ENCODE results near the gene CLCF1. TPM values are rescaled to one million over a fixed set of nuclear protein-coding genes. Genes with fewer than 3 reads are reported as not detected.
A peak's percentile ranks its signal among the peaks of the same experiment; 100 is the strongest.

CLCF1 gene
- total RNA-seq, 1 donor from 2014 or later: 0.68 TPM

- peak within 1 kb of the TSS; percentile 27 for H3K27ac Mint-ChIP-seq (ENCODE audit: unreplicated experiment)
- H3K4me3 Mint-ChIP-seq: peak within 1 kb of the TSS; percentile 91
- peak; percentile 75 for TF ChIP-seq CTCF (conservative IDR thresholded peaks at IDR 0.05)
These were observed 28.2 kb upstream of the CLCF1 start, which contains the start of gene PPP1CA for GRCh38 chr11:67401495-67402191. TSS of gene PPP1CA (minus strand) at chr11:67401858. CDS start at chr11:67401782, 76 bp downstream.

GRCh38 chr11:67400942-67401494, 27.6 kb upstream of the CLCF1 start:
- no peaks in the 10 kb centered on the region for H3K9me3 Mint-ChIP-seq
- H3K27ac Mint-ChIP-seq (ENCODE audit: unreplicated experiment): no peak overlapping the region
- H3K4me3 Mint-ChIP-seq: peak overlapping the region; percentile 91
- H3K27me3 Mint-ChIP-seq (ENCODE audit: low read depth): no peaks in the 10 kb centered on the region
- no peaks in the 10 kb centered on the region for H3K36me3 Mint-ChIP-seq (ENCODE audit: low read depth)
- TF ChIP-seq CTCF (conservative IDR thresholded peaks at IDR 0.05): no peak
- no peak for DNase-seq (ENCODE audit: low read depth, low spot score)
- H3K4me1 Mint-ChIP-seq: peaks cover 20% of the 10 kb centered on the region

More at GRCh38 chr11:67401495-67402191, 28.2 kb upstream of the CLCF1 start, which contains the start of gene PPP1CA:
- peaks cover 20% of the 10 kb centered on the region for H3K4me1 Mint-ChIP-seq
- no peaks in the 10 kb centered on the region for H3K27me3 Mint-ChIP-seq (ENCODE audit: low read depth)
- H3K36me3 Mint-ChIP-seq (ENCODE audit: low read depth): no peaks in the 10 kb centered on the region
- no peaks in the 10 kb centered on the region for H3K9me3 Mint-ChIP-seq
- DNase-seq (ENCODE audit: low read depth, low spot score): peak; percentile 83

GRCh38 chr11:67400251-67400941, 27.0 kb upstream of the CLCF1 start:
- peak overlapping the region; percentile 91 for H3K4me3 Mint-ChIP-seq
- no peak for DNase-seq (ENCODE audit: low read depth, low spot score)
- no peaks in the 10 kb centered on the region for H3K36me3 Mint-ChIP-seq (ENCODE audit: low read depth)
- no peaks in the 10 kb centered on the region for H3K27me3 Mint-ChIP-seq (ENCODE audit: low read depth)
- peaks cover 20% of the 10 kb centered on the region for H3K4me1 Mint-ChIP-seq
- H3K27ac Mint-ChIP-seq (ENCODE audit: unreplicated experiment): peak overlapping the region; percentile 43
- no peak for TF ChIP-seq CTCF (conservative IDR thresholded peaks at IDR 0.05)
- no peaks in the 10 kb centered on the region for H3K9me3 Mint-ChIP-seq

GRCh38 chr11:67398661-67399563, 25.5 kb upstream of the CLCF1 start:
- no peak overlapping the region for H3K27ac Mint-ChIP-seq (ENCODE audit: unreplicated experiment)
- peaks cover 16% of the 10 kb centered on the region for H3K4me1 Mint-ChIP-seq
- H3K27me3 Mint-ChIP-seq (ENCODE audit: low read depth): no peaks in the 10 kb centered on the region
- H3K9me3 Mint-ChIP-seq: no peaks in the 10 kb centered on the region
- DNase-seq (ENCODE audit: low read depth, low spot score): no peak
- TF ChIP-seq CTCF (conservative IDR thresholded peaks at IDR 0.05): no peak
- no peaks in the 10 kb centered on the region for H3K36me3 Mint-ChIP-seq (ENCODE audit: low read depth)
- peak overlapping the region; percentile 76 for H3K4me3 Mint-ChIP-seq
